ENCODE data around the gene POF1B. TPM values are rescaled to one million over a fixed set of nuclear protein-coding genes. Genes with fewer than 3 reads are reported as not detected.

POF1B gene
- total RNA-seq, 1 donor from 2014 or later: 30.9 TPM

Other genes starting within 250 kb of the POF1B start
- not detected for gene SATL1, start 135.9 kb downstream of the POF1B start, total RNA-seq
- 1.6 TPM for gene ZNF711, start 135.7 kb downstream of the POF1B start, total RNA-seq

Measured in esophagus mucosa (tissue), 1 donor.